Fibroblast of pulmonary artery (primary cell): Measurements from ENCODE around the gene UBE2D3.
"Not testable (repeated sequence)": the region's sequence is repeated elsewhere in the genome, so short reads cannot be mapped to it uniquely, and the experiment has no call there.

Experiments used
- DNase-seq: peaks from one replicate; pipeline ENCODE4 v3.0.0-alpha.2; 2010; ENCODE audit warnings: low read depth
- H3K4me3 ChIP-seq: replicated peaks from 2 replicates; pipeline ENCODE4 v1.5.1; 2011; ENCODE audit warnings: low read depth, mild to moderate bottlenecking, control low read depth, low read length, moderate library complexity
- TF ChIP-seq, protein P1 (sequence below): IDR thresholded peaks from 2 replicates; pipeline ENCODE4 v1.5.1; 2011; ENCODE audit warnings: mild to moderate bottlenecking, control low read depth, low read length, inconsistent platforms; ENCODE audit errors: missing control alignments

UBE2D3 gene

DNA sequence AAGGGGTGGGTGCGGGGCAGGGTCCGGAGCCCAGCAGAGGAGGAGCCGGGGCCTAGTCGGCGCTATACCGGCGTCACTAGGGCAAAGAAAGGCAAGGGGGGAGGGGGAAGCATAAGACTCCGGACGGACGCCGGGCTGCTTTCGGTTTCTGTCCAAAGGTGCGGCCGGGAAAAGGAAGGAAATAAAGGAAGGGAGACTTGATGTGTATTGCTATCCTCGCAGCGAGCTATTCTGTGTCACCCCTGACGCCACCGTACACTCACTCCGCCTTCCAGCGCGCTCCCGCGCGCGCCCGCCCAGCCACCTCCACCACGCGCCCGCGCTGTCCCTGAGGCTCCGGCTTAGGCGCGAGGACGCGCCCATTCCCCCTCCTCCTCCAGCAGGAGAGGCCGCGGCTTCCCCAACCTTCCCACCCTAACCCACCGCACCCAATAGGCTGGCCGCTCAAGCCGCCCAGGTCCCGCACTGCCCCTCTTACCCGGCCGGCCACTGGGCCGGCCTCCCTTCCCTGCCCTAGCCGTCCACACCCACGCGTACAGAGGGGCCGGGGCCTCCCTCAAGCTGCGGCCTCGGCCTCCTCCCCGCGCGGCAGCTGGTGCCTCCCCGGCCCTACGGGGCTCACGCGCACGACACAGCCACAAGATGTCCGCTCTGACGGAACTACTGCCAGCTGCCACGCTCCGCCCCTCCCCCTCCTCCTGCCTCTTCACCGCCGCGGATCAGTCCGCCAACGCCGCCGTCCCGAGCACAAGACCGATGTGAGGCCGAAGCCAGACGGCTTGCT lies at the start of gene UBE2D3:
Gene UBE2D3 (minus strand): TSS at position 662 of the 784 bp plus-strand sequence. CDS start 1,043 bp downstream, outside the sequence.
- H3K4me3 ChIP-seq: peak within 1 kb of the TSS; percentile 98
- TF ChIP-seq, protein P1, sequence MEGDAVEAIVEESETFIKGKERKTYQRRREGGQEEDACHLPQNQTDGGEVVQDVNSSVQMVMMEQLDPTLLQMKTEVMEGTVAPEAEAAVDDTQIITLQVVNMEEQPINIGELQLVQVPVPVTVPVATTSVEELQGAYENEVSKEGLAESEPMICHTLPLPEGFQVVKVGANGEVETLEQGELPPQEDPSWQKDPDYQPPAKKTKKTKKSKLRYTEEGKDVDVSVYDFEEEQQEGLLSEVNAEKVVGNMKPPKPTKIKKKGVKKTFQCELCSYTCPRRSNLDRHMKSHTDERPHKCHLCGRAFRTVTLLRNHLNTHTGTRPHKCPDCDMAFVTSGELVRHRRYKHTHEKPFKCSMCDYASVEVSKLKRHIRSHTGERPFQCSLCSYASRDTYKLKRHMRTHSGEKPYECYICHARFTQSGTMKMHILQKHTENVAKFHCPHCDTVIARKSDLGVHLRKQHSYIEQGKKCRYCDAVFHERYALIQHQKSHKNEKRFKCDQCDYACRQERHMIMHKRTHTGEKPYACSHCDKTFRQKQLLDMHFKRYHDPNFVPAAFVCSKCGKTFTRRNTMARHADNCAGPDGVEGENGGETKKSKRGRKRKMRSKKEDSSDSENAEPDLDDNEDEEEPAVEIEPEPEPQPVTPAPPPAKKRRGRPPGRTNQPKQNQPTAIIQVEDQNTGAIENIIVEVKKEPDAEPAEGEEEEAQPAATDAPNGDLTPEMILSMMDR: peak; percentile 17
- peak; percentile 98 for DNase-seq

DNA sequence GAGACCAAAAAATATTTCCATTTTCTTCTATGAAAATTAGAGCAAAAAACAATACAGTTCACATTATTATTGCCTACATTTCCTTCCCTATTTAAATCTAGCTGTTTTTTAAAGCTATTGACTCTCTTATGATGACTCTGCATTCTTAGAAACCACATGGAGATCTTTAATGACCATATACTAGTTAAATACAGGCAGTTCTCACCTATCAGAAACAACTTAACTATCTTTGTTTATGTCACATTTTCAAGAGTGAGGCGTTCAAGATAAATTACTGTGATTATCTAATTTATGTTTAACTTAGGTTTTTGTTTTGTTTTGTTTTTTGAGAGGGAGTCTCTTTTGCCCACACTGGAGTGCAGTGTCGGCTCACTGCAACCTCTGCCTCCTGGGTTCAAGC lies 44.4 kb upstream of the UBE2D3 start:
- TF ChIP-seq, protein P1: no peak
- H3K4me3 ChIP-seq: no peak overlapping the region
- no peak for DNase-seq

DNA sequence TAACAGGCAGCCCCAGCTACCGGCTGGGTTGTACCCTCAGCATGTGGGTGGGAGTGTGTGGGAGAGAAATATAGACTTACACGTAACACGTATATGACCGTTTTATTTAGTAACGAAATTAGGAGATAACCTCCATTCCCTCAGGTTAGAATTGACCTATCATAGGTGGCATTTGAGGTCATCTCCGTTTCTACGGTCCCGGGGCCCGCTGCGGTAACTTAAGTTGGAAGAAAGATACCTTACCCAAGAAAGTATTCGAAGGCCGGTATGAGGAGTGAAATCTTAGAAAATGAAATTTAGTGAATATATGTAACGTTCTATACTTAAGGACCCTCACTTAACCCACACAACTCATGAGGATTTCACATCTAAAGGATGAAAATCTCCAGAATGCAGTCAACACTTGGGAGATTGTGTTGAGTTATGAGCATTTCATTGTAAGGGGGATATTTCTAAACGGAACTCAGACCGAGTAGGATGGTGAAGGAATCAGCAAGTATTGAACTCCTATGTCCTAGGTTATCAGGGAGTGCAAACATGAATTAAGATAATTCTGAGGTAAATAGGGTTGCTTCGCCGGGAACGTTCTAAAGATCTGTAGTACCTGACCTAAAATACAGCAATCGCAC lies 42.3 kb upstream of the UBE2D3 start:
- peak overlapping the region; percentile 77 for H3K4me3 ChIP-seq
- TF ChIP-seq, protein P1: no peak
- DNase-seq: no peak

DNA sequence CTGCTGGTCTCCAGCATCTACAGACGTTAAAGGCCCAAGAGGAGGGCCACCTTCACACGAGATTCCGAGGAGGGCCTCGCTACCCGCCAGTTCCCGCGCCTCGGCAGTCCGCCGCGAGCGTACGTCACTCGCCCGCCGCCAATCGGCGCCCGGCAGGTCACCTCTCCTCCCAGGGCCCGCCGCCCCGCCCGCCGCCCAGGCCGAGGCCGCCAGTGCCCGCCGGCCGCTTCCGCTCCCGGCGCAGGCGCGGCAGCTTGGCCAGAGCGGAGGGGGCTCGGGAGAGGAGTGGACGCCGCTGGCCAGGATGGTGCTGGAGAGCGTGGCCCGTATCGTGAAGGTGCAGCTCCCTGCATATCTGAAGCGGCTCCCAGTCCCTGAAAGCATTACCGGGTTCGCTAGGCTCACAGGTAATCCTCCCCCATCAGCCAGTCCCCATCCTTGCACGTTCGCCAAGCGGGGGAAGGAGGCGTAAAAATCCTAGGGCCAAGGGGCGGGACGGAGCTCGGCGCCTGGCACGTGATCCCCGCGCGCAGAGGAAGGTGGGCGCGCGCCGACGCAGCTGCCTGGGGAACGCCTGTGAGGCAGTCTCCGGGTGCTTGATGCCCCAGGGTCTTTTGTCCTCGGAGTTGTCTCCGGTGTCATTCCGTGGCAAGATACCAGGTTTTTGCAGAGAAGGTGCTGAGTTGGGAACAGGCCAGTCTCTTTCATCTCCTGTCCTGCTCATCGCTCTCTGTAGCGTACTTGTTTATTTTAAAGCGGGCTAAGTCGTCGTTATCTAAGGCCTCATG lies 41.6 kb upstream of the UBE2D3 start, which contains the start of gene CISD2:
Gene CISD2 (plus strand): TSS at position 212 of the 788 bp plus-strand sequence. CDS start 93 bp downstream, at position 305.
- TF ChIP-seq, protein P1: no peak

DNA sequence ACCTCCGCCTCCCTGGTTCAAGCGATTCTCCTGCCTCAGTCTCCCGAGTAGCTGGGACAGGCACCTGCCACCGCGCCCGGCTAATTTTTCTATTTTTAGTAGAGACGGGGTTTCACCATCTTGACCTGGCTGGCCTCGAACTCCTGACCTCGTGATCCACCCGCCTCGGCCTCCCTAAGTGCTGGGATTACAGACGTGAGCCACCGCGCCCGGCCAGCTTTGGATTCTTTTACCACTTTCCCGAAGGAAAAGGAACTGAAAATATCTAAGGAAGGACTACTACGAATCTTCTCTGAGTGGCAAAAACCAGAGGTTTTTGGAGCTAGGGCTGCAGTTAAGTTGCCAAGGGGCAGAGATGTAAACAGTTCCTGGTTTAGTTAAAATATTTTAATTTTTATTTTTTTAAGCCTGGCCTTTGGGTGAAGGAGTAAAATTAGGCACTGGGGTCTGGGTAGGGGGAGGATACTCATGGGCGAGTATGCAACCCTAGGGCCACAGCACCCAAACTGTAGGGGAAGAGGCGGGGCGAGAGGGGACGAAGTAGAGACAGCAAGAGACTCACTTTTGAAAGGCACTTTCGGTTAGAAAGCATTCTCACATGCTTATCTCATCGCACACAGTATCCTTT lies 40.9 kb upstream of the UBE2D3 start:
- TF ChIP-seq, protein P1: no peak
- H3K4me3 ChIP-seq: peak overlapping the region; percentile 77
- DNase-seq: no peak

More for the DNA sequence above, 41.6 kb upstream of the UBE2D3 start, which contains the start of gene CISD2:
- peak within 1 kb of the TSS; percentile 77 for H3K4me3 ChIP-seq
- DNase-seq: peak; percentile 91

DNA sequence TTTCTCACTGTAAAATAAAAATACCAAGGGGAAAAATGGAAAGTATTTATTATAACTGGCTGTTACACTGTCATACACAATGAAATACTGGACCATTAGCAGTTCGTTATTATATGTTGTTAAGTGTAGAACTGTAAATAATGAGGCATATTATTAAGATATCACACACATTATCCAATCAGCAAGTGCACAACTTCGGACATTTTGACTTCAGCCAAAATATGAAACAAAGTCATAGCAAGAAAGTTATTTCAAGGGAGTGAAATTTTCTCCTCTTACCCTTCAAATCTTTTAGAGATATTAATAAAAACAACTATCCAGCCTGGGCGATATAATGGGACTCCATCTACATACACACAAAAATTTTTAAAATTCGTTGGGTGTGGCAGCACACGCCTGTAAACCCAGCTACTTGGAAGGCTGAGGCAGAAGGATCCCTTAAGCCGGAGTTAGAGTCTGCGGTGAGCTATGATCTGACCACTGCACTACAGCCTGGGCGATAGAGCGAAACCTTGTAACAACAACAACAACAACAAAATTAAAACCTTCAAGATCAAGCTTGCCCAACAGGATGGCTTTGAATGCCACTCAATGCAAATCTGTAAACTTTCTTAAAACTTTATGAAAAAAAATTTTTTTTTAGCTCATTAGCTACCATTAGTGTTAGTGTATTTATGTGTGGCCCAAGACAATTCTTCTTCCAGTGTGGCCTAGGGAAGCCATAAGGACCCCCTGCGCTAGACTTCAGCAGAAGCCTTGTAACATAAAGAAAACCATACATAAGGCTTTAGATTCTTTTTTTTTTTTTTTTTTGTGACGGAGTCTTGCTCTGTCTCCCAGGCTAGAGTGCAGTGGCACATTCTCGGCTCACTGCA lies 40.2 kb upstream of the UBE2D3 start:
- TF ChIP-seq, protein P1: no peak
- DNase-seq: no peak
- H3K4me3 ChIP-seq: peak overlapping the region; percentile 77

DNA sequence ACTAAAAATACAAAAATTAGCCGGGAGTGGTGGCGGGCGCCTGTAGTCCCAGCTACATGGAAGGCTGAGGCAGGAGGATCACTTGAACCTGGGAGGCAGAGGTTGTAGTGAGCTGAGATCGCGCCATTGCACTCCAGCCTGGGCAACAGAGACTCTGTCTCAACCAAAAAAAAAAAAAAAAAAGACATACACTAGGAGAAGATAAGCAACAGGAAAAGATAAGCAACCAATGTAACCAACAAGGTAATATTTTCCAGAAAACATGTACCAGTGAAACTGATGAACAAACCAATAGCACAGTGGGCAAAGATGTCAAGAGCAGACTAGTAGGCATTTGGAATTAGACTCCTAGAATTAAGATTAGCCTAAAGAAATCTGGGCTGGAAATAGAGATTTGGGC lies 38.0 kb upstream of the UBE2D3 start:
- H3K4me3 ChIP-seq, DNase-seq: not testable (repeated sequence)
